Progenitor cell of endocrine pancreas (in vitro differentiated cells): Measurements from ENCODE around the gene PAEP. TPM values are rescaled to one million over a fixed set of nuclear protein-coding genes. Genes with fewer than 3 reads are reported as not detected.

Experiments used
- DNase-seq: peaks from one replicate; pipeline ENCODE4 v3.0.0; 2021; ENCODE audit warnings: low spot score; ENCODE audit not compliant: unreplicated experiment
- H3K27ac Mint-ChIP-seq: 2 replicates; pipeline ENCODE4 v1.8.0; 2021; ENCODE audit warnings: mild to moderate bottlenecking, moderate library complexity, mixed read lengths
- H3K27me3 Mint-ChIP-seq: 2 replicates; pipeline ENCODE4 v1.8.0; 2021; ENCODE audit warnings: mixed read lengths
- H3K36me3 Mint-ChIP-seq: 2 replicates; pipeline ENCODE4 v1.8.0; 2022; ENCODE audit warnings: mixed read lengths; ENCODE audit not compliant: insufficient read depth
- H3K4me1 Mint-ChIP-seq: 2 replicates; pipeline ENCODE4 v1.8.0; 2021; ENCODE audit warnings: low read depth, mixed read lengths
- H3K4me3 Mint-ChIP-seq: 2 replicates; pipeline ENCODE4 v1.8.0; 2021; ENCODE audit warnings: low read depth, mild to moderate bottlenecking, moderate library complexity, mixed read lengths
- H3K9me3 Mint-ChIP-seq: 2 replicates; pipeline ENCODE4 v1.8.0; 2021; ENCODE audit warnings: low read depth, mixed read lengths
- CTCF ChIP-seq: fragments of 200-600 bp; sonication (generic); IDR thresholded peaks from one replicate; pipeline ENCODE4 v1.5.0; 2021; ENCODE audit warnings: antibody characterized with exemption, mild to moderate bottlenecking; ENCODE audit not compliant: unreplicated experiment
- total RNA-seq: library from RNA; stranded (reverse); gene quantifications from 2 replicates; pipeline ENCODE4 v1.2.1, GENCODE V29; 2021

PAEP gene
- total RNA-seq, 1 donor from 2014 or later, result not detected

- Mint-ChIP-seq H3K4me3 (no peak overlapping the region), H3K27me3 (peaks cover 10% of the 10 kb centered on the region), H3K27ac (no peak overlapping the region), H3K36me3 (no peaks in the 10 kb centered on the region), H3K9me3 (peaks cover 5% of the 10 kb centered on the region), H3K4me1 (no peaks in the 10 kb centered on the region)
- no peak for DNase-seq
- no peak for TF ChIP-seq CTCF
Measured at GRCh38 chr9:135519179-135519971, 42.2 kb upstream of the PAEP start.

DNA sequence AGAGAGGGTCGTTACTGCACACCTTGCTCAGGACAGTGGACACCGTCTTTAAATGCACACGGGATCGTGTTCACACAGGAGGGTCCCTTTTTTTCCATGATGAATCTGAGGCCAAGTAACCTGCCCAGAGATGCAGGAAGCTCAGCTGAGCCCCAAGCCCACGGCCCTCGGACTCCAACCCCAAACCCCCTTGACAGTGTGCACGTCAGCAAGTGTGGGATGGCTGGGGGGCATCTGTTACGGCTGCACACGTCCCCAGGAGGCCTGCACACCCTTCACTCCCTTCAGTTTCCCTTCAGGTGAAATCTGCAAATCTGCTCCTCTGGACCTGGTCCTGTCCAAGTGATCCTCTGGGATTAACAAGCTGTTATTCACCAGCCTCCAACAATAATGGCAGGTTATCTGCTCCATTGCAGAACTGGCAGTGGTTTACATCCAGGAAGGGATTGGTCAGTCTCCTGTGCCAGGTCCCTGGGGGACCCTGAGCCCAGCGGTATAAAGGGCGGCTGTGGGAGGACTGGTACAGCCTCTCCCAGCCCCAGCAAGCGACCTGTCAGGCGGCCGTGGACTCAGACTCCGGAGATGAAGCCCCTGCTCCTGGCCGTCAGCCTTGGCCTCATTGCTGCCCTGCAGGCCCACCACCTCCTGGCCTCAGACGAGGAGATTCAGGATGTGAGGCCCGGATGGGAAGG, 40.5 kb upstream of the PAEP start, which contains the start of gene LCN1:
TSS of gene LCN1 (plus strand) at position 525 of the 692 bp plus-strand sequence. CDS start at position 583, 58 bp downstream.
- H3K9me3 Mint-ChIP-seq, result peaks cover 5% of the 10 kb centered on the region
- H3K4me3 Mint-ChIP-seq, result no peak within 1 kb of the TSS
- no peak for TF ChIP-seq CTCF
- no peaks in the 10 kb centered on the region for H3K4me1 Mint-ChIP-seq
- no peak for DNase-seq
- peaks cover 10% of the 10 kb centered on the region for H3K27me3 Mint-ChIP-seq
- H3K27ac Mint-ChIP-seq, result no peak within 1 kb of the TSS
- H3K36me3 Mint-ChIP-seq, result no peaks in the 10 kb centered on the region

GRCh38 chr9:135521608-135522095, 39.9 kb upstream of the PAEP start:
- H3K27me3 Mint-ChIP-seq, result peaks cover 10% of the 10 kb centered on the region
- TF ChIP-seq CTCF, result no peak
- no peaks in the 10 kb centered on the region for H3K36me3 Mint-ChIP-seq
- H3K4me3 Mint-ChIP-seq, result no peak overlapping the region
- no peak overlapping the region for H3K27ac Mint-ChIP-seq
- no peaks in the 10 kb centered on the region for H3K4me1 Mint-ChIP-seq
- DNase-seq, result no peak
- H3K9me3 Mint-ChIP-seq, result peaks cover 5% of the 10 kb centered on the region

- Mint-ChIP-seq H3K4me1 (no peaks in the 10 kb centered on the region), H3K27me3 (peaks cover 9% of the 10 kb centered on the region), H3K9me3 (peaks cover 5% of the 10 kb centered on the region), H3K36me3 (no peaks in the 10 kb centered on the region), H3K4me3 (no peak overlapping the region), H3K27ac (no peak overlapping the region)
- DNase-seq, result no peak
- no peak for TF ChIP-seq CTCF
Measured at GRCh38 chr9:135522137-135522877, 39.2 kb upstream of the PAEP start.

DNA sequence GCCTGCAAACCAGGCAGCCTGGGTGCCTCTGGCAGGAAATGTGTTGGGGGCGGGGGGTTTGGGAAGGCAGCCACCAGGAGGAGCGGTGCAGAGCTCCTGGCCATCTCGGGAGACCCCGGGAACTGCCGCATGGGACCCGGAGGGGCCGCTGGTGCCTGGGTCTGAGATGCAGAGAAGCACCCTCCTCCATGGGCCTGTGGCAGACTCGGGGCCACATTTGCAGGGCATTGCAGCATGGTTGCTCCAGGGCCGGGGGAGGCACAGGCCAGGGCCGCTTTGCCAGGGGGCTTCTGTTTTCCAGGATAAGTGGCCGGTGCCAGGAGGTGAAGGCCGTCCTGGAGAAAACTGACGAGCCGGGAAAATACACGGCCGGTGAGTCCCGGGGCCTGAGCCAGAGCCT, 38.6 kb upstream of the PAEP start:
- H3K4me1 Mint-ChIP-seq, result no peaks in the 10 kb centered on the region
- no peak for DNase-seq
- peaks cover 5% of the 10 kb centered on the region for H3K9me3 Mint-ChIP-seq
- H3K27ac Mint-ChIP-seq, result no peak overlapping the region
- H3K4me3 Mint-ChIP-seq, result no peak overlapping the region
- no peak for TF ChIP-seq CTCF
- peaks cover 5% of the 10 kb centered on the region for H3K27me3 Mint-ChIP-seq
- no peaks in the 10 kb centered on the region for H3K36me3 Mint-ChIP-seq
